Smooth muscle cell (in vitro differentiated cells): ENCODE data around the gene CZIB. TPM values are rescaled to one million over a fixed set of nuclear protein-coding genes. Genes with fewer than 3 reads are reported as not detected.

Experiments
- DNase-seq: peaks from one replicate; lab custom pipeline; 2025; ENCODE audit not compliant: unreplicated experiment; lab: John Stamatoyannopoulos, UW
- H2AFZ ChIP-seq: fragments of 200-600 bp; sonication (generic); 2 replicates; pipeline ENCODE4 v1.6.0; 2016; ENCODE audit warnings: antibody characterized with exemption, low read depth, mild to moderate bottlenecking
- H3F3A ChIP-seq: fragments of 200-600 bp; sonication (generic); 2 replicates; pipeline ENCODE4 v1.6.0; 2017; ENCODE audit warnings: antibody characterized with exemption, low read depth
- H3K27ac ChIP-seq: fragments of 200-600 bp; sonication (generic); 2 replicates; pipeline ENCODE4 v1.5.1; 2016; ENCODE audit warnings: low read depth, mild to moderate bottlenecking
- H3K27me3 ChIP-seq: fragments of 200-600 bp; sonication (generic); 2 replicates; pipeline ENCODE4 v1.6.1; 2016; ENCODE audit warnings: low read depth, mild to moderate bottlenecking
- H3K36me3 ChIP-seq: fragments of 200-600 bp; sonication (generic); 2 replicates; pipeline ENCODE4 v1.5.1; 2016; ENCODE audit warnings: low read depth
- H3K4me1 ChIP-seq: fragments of 200-600 bp; sonication (generic); 2 replicates; pipeline ENCODE4 v1.5.1; 2016; ENCODE audit warnings: low read depth
- H3K4me2 ChIP-seq: fragments of 200-600 bp; sonication (generic); 2 replicates; pipeline ENCODE4 v1.6.0; 2016; ENCODE audit warnings: mild to moderate bottlenecking
- H3K4me3 ChIP-seq: fragments of 200-600 bp; sonication (generic); 2 replicates; pipeline ENCODE4 v1.5.1; 2016; ENCODE audit warnings: mild to moderate bottlenecking
- H3K79me2 ChIP-seq: fragments of 200-600 bp; sonication (generic); 2 replicates; pipeline ENCODE4 v1.6.0; 2016; ENCODE audit warnings: low read depth, mild to moderate bottlenecking
- H3K9ac ChIP-seq: fragments of 200-600 bp; sonication (generic); 2 replicates; pipeline ENCODE4 v1.6.0; 2016; ENCODE audit warnings: low read depth
- H3K9me3 ChIP-seq: fragments of 200-600 bp; sonication (generic); replicated peaks from 2 replicates; pipeline ENCODE4 v1.5.1; 2016; ENCODE audit warnings: low read depth
- H4K20me1 ChIP-seq: fragments of 200-600 bp; sonication (generic); 2 replicates; pipeline ENCODE4 v1.6.0; 2016; ENCODE audit warnings: low read depth
- CTCF ChIP-seq: fragments of 200-600 bp; sonication (generic); IDR thresholded peaks from 2 replicates; pipeline ENCODE4 v1.5.1; 2017; ENCODE audit warnings: borderline replicate concordance, mild to moderate bottlenecking, antibody characterized with exemption; ENCODE audit not compliant: insufficient read depth, poor library complexity, severe bottlenecking
- WGBS: methylation state at CpG from one replicate; pipeline ENCODE4 v1.1.7; 2016; ENCODE audit warnings: low lambda C conversion rate; 5-methylcytosine and 5-hydroxymethylcytosine counted together
- polyA plus RNA-seq: library from polyadenylated mRNA; unstranded; fragments of >200 nt; fragmentation: Nextera tagmentation; extraction: Ambion mirVana; gene quantifications from 2 replicates; pipeline ENCODE4 v1.2.1, GENCODE V29; 2016
- total RNA-seq: library from RNA; depleted of rRNA; stranded (reverse); fragments of >200 nt; gene quantifications from 2 replicates; pipeline ENCODE4 v1.2.3, GENCODE V29; 2014

Gene CZIB
- total and polyA plus RNA-seq, 2 experiments from 2014 or later, result 47.9 to 49.4 TPM

- Histone ChIP-seq H3K4me1 (peaks cover 11% of the 10 kb centered on the region), H3K27ac (peak overlapping the region; percentile 87), H2AFZ (peak overlapping the region; percentile 69), H3K9ac (peak overlapping the region; percentile 83), H3K27me3 (no peaks in the 10 kb centered on the region), H3K79me2 (peaks cover 4% of the 10 kb centered on the region), H3F3A (peaks cover 3% of the 10 kb centered on the region), H3K9me3 (no peaks in the 10 kb centered on the region), H3K4me2 (peak overlapping the region; percentile 84), H4K20me1 (no peaks in the 10 kb centered on the region), H3K4me3 (peak overlapping the region; percentile 72), H3K36me3 (no peaks in the 10 kb centered on the region)
- no peak for DNase-seq
- TF ChIP-seq CTCF, result no peak
- WGBS, result 62% methylated on average over 3 of the region's 3 CpGs
Observed at GRCh38 chr1:53220962-53221286, 490 bp upstream of the CZIB start.

- peaks cover 11% of the 10 kb centered on the region for H3K4me1 ChIP-seq
- H3F3A ChIP-seq, result no peaks in the 10 kb centered on the region
- DNase-seq, result no peak
- no peaks in the 10 kb centered on the region for H4K20me1 ChIP-seq
- H3K4me3 ChIP-seq, result peak overlapping the region; percentile 72
- no peaks in the 10 kb centered on the region for H3K27me3 ChIP-seq
- H3K9ac ChIP-seq, result peak overlapping the region; percentile 83
- no peaks in the 10 kb centered on the region for H3K36me3 ChIP-seq
- peak overlapping the region; percentile 69 for H2AFZ ChIP-seq
- peak overlapping the region; percentile 84 for H3K4me2 ChIP-seq
- peaks cover 4% of the 10 kb centered on the region for H3K79me2 ChIP-seq
- WGBS, result 32% methylated on average over 8 of the region's 8 CpGs
- TF ChIP-seq CTCF, result no peak
- peak overlapping the region; percentile 87 for H3K27ac ChIP-seq
- no peaks in the 10 kb centered on the region for H3K9me3 ChIP-seq
Observed at GRCh38 chr1:53219711-53220110, 723 bp downstream of the CZIB start.

- H3K4me1 ChIP-seq, result peaks cover 11% of the 10 kb centered on the region
- H3K27me3 ChIP-seq, result no peaks in the 10 kb centered on the region
- WGBS, result 98% methylated on average over 7 of the region's 7 CpGs
Observed at GRCh38 chr1:53218201-53218600, 2.2 kb downstream of the CZIB start.

More at GRCh38 chr1:53218201-53218600, 2.2 kb downstream of the CZIB start:
- Histone ChIP-seq H3F3A (no peaks in the 10 kb centered on the region), H3K4me3 (no peak overlapping the region), H3K9ac (no peak overlapping the region), H3K9me3 (no peaks in the 10 kb centered on the region), H4K20me1 (no peaks in the 10 kb centered on the region), H3K4me2 (no peak overlapping the region), H2AFZ (no peak overlapping the region), H3K36me3 (no peaks in the 10 kb centered on the region), H3K27ac (no peak overlapping the region), H3K79me2 (peaks cover 4% of the 10 kb centered on the region)
- no peak for TF ChIP-seq CTCF
- no peak for DNase-seq
